Neural cell (in vitro differentiated cells): ENCODE data around the gene HOXC11. TPM values are rescaled to one million over a fixed set of nuclear protein-coding genes. Genes with fewer than 3 reads are reported as not detected.

Experiments used
- H2AFZ ChIP-seq: fragments of 200-600, 300-800 bp; sonication (generic), shearing (Covaris generic); 2 replicates; pipeline ENCODE4 v1.6.0; 2014; ENCODE audit warnings: low read depth, mild to moderate bottlenecking, antibody characterized with exemption, low read length, moderate library complexity
- H3F3A ChIP-seq: fragments of 200-600 bp; shearing (Covaris generic); 2 replicates; pipeline ENCODE4 v1.6.1; 2016; ENCODE audit warnings: mild to moderate bottlenecking, moderate library complexity, mixed read lengths, antibody characterized with exemption, low read length; ENCODE audit not compliant: insufficient read depth, poor library complexity, severe bottlenecking
- H3K27ac ChIP-seq: fragments of 200-600, 300-800 bp; sonication (generic), shearing (Covaris generic); 2 replicates; pipeline ENCODE4 v1.5.1; 2014; ENCODE audit warnings: mild to moderate bottlenecking, low read length, moderate library complexity
- H3K27me3 ChIP-seq: fragments of 300-800, 200-600 bp; sonication (generic), shearing (Covaris generic); 2 replicates; pipeline ENCODE4 v1.6.0; 2014; ENCODE audit warnings: mild to moderate bottlenecking, low read depth, low read length, moderate library complexity; ENCODE audit not compliant: insufficient read depth
- H3K36me3 ChIP-seq: fragments of 300-800, 200-600 bp; sonication (generic), shearing (Covaris generic); 2 replicates; pipeline ENCODE4 v1.5.1; 2014; ENCODE audit warnings: mild to moderate bottlenecking, antibody characterized with exemption, low read length, moderate library complexity; ENCODE audit not compliant: insufficient read depth
- H3K4me2 ChIP-seq: fragments of 300-800, 200-600 bp; sonication (generic), shearing (Covaris generic); 2 replicates; pipeline ENCODE4 v1.6.0; 2014; ENCODE audit warnings: mild to moderate bottlenecking, low read length
- H3K4me3 ChIP-seq: fragments of 300-800, 200-600 bp; sonication (generic), shearing (Covaris generic); 2 replicates; pipeline ENCODE4 v1.5.1; 2014; ENCODE audit warnings: mild to moderate bottlenecking, low read length, moderate library complexity
- H3K79me2 ChIP-seq: fragments of 200-600 bp; shearing (Covaris generic); replicated peaks from 2 replicates; pipeline ENCODE4 v1.6.0; 2014; ENCODE audit warnings: mild to moderate bottlenecking, low read length, moderate library complexity; ENCODE audit not compliant: insufficient read depth
- H3K9ac ChIP-seq: fragments of 300-800, 200-600 bp; sonication (generic), shearing (Covaris generic); 2 replicates; pipeline ENCODE4 v1.6.1; 2016; ENCODE audit warnings: mild to moderate bottlenecking, low read length, mixed read lengths
- H3K9me2 ChIP-seq: fragments of 200-600 bp; shearing (Covaris generic); 2 replicates; pipeline ENCODE4 v1.6.1; 2016; ENCODE audit warnings: mild to moderate bottlenecking, low read length, mixed read lengths; ENCODE audit not compliant: insufficient read depth
- H3K9me3 ChIP-seq: fragments of 200-600, 300-800 bp; sonication (generic), shearing (Covaris generic); 2 replicates; pipeline ENCODE4 v1.6.1; 2016; ENCODE audit warnings: mild to moderate bottlenecking, mixed run types, low read length, moderate library complexity, mixed read lengths
- H4K20me1 ChIP-seq: fragments of 200-600 bp; shearing (Covaris generic); 2 replicates; pipeline ENCODE4 v1.6.1; 2016; ENCODE audit warnings: mild to moderate bottlenecking, mixed run types; ENCODE audit not compliant: insufficient read depth
- CTCF ChIP-seq: fragments of 450-650 bp; IDR thresholded peaks from 2 replicates; pipeline ENCODE4 v1.5.1; 2014; ENCODE audit warnings: antibody characterized with exemption, mild to moderate bottlenecking, moderate library complexity; ENCODE audit not compliant: poor library complexity, severe bottlenecking
- EP300 ChIP-seq: fragments of 450-650 bp; conservative IDR thresholded peaks from 2 replicates; pipeline ENCODE4 v1.6.1; 2014; ENCODE audit warnings: antibody characterized with exemption, mild to moderate bottlenecking, moderate library complexity; ENCODE audit not compliant: poor library complexity, severe bottlenecking
- EZH2 ChIP-seq: fragments of 200-600, 300-800 bp; shearing (Covaris generic), sonication (generic); IDR thresholded peaks from 2 replicates; pipeline ENCODE4 v1.6.1; 2014; ENCODE audit warnings: antibody characterized with exemption, low read length, borderline replicate concordance, mild to moderate bottlenecking; ENCODE audit not compliant: insufficient read depth, poor library complexity, severe bottlenecking
- MXI1 ChIP-seq: fragments of 450-650 bp; conservative IDR thresholded peaks from 2 replicates; pipeline ENCODE4 v1.6.1; 2014; ENCODE audit warnings: antibody characterized with exemption, mild to moderate bottlenecking; ENCODE audit not compliant: poor library complexity, severe bottlenecking
- POLR2AphosphoS5 ChIP-seq: IDR thresholded peaks from 2 replicates; pipeline ENCODE4 v1.6.1; 2012
- RAD21 ChIP-seq: fragments of 450-650 bp; conservative IDR thresholded peaks from 2 replicates; pipeline ENCODE4 v1.6.1; 2014; ENCODE audit warnings: antibody characterized with exemption, mild to moderate bottlenecking, moderate library complexity
- SMC3 ChIP-seq: fragments of 450-650 bp; conservative IDR thresholded peaks from 2 replicates; pipeline ENCODE4 v1.6.1; 2014; ENCODE audit warnings: antibody characterized with exemption, mild to moderate bottlenecking, moderate library complexity; ENCODE audit not compliant: poor library complexity
- TAF1 ChIP-seq: IDR thresholded peaks from 2 replicates; pipeline ENCODE4 v1.6.1; 2012; ENCODE audit warnings: low read depth
- polyA plus RNA-seq: library from polyadenylated mRNA; depleted of rRNA; stranded (reverse); fragments of >200 nt; gene quantifications from 2 replicates; pipeline ENCODE4 v1.2.3, GENCODE V29; 2014
- TF ChIP-seq, protein P1 (sequence below): IDR thresholded peaks from 2 replicates; pipeline ENCODE4 v1.6.1; 2012; ENCODE audit warnings: borderline replicate concordance

The HOXC11 gene
- polyA plus RNA-seq, 1 donor from 2014 or later: not detected

GRCh38 chr12:53955036-53955775 lies 17.7 kb upstream of the HOXC11 start:
- Histone ChIP-seq H3K9me3 (no peaks in the 10 kb centered on the region), H3K27ac (no peak overlapping the region), H4K20me1 (no peaks in the 10 kb centered on the region), H2AFZ (no peak overlapping the region), H3K4me3 (no peak overlapping the region), H3K4me2 (no peak overlapping the region), H3F3A (no peaks in the 10 kb centered on the region), H3K36me3 (no peaks in the 10 kb centered on the region), H3K79me2 (no peaks in the 10 kb centered on the region), H3K9me2 (no peaks in the 10 kb centered on the region), H3K9ac (no peak overlapping the region), H3K27me3 (peaks cover 100% of the 10 kb centered on the region)
- TF ChIP-seq MXI1 (no peak), EZH2 (peak; percentile 62)

DNA sequence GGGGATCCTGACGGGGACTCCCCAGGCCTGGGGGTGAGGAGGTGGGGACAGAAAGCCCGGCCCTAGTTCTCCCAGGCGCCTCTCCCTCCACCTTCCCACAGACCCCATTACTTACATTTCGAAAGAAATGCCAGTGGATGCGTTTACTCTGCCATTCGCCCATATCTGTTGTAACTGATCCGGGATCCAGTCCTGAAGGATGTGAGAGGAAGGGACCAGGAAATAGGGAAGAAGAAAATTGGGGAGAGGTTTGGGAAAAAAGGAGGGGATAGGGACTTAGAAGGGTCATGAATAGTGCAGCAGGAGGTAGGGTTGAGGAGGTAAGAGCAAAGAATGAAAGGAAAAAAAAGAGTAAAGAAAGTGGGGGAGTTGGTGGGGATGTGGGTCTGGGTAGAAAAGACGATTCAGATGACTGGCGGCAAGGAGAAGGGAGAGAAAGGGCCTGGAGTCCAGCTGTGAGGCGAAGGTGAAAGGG lies 17.1 kb upstream of the HOXC11 start:
- Histone ChIP-seq H3K79me2 (no peaks in the 10 kb centered on the region), H3K4me3 (no peak overlapping the region), H2AFZ (no peak overlapping the region), H3K27me3 (peaks cover 100% of the 10 kb centered on the region), H3K4me2 (no peak overlapping the region), H4K20me1 (no peaks in the 10 kb centered on the region), H3K36me3 (no peaks in the 10 kb centered on the region), H3K9me2 (no peaks in the 10 kb centered on the region), H3K9ac (no peak overlapping the region), H3F3A (no peaks in the 10 kb centered on the region), H3K27ac (no peak overlapping the region), H3K9me3 (no peaks in the 10 kb centered on the region)
- TF ChIP-seq MXI1 (no peak), EP300 (no peak), POLR2AphosphoS5 (no peak), EZH2 (peak; percentile 54), RAD21 (no peak)

GRCh38 chr12:53956251-53956887 lies 16.6 kb upstream of the HOXC11 start:
- H3K36me3 ChIP-seq: no peaks in the 10 kb centered on the region
- no peaks in the 10 kb centered on the region for H3K79me2 ChIP-seq
- peaks cover 100% of the 10 kb centered on the region for H3K27me3 ChIP-seq
- H3F3A ChIP-seq: no peaks in the 10 kb centered on the region
- H3K9me2 ChIP-seq: no peaks in the 10 kb centered on the region
- peak; percentile 3 for TF ChIP-seq EZH2
- TF ChIP-seq RAD21: no peak
- TF ChIP-seq MXI1: no peak
- TF ChIP-seq CTCF: no peak
- TF ChIP-seq, protein P1, sequence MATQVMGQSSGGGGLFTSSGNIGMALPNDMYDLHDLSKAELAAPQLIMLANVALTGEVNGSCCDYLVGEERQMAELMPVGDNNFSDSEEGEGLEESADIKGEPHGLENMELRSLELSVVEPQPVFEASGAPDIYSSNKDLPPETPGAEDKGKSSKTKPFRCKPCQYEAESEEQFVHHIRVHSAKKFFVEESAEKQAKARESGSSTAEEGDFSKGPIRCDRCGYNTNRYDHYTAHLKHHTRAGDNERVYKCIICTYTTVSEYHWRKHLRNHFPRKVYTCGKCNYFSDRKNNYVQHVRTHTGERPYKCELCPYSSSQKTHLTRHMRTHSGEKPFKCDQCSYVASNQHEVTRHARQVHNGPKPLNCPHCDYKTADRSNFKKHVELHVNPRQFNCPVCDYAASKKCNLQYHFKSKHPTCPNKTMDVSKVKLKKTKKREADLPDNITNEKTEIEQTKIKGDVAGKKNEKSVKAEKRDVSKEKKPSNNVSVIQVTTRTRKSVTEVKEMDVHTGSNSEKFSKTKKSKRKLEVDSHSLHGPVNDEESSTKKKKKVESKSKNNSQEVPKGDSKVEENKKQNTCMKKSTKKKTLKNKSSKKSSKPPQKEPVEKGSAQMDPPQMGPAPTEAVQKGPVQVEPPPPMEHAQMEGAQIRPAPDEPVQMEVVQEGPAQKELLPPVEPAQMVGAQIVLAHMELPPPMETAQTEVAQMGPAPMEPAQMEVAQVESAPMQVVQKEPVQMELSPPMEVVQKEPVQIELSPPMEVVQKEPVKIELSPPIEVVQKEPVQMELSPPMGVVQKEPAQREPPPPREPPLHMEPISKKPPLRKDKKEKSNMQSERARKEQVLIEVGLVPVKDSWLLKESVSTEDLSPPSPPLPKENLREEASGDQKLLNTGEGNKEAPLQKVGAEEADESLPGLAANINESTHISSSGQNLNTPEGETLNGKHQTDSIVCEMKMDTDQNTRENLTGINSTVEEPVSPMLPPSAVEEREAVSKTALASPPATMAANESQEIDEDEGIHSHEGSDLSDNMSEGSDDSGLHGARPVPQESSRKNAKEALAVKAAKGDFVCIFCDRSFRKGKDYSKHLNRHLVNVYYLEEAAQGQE: no peak
- TF ChIP-seq EP300: no peak
- TF ChIP-seq POLR2AphosphoS5: no peak
- TF ChIP-seq TAF1: no peak
- TF ChIP-seq SMC3: no peak
- no peaks in the 10 kb centered on the region for H4K20me1 ChIP-seq
- H3K27ac ChIP-seq: no peak overlapping the region
- H3K4me3 ChIP-seq: no peak overlapping the region
- H3K9ac ChIP-seq: no peak overlapping the region
- no peak overlapping the region for H2AFZ ChIP-seq
- no peak overlapping the region for H3K4me2 ChIP-seq
- H3K9me3 ChIP-seq: no peaks in the 10 kb centered on the region
